ENCODE measurements around the gene DUSP18. TPM values are rescaled to one million over a fixed set of nuclear protein-coding genes. Genes with fewer than 3 reads are reported as not detected.

Gene DUSP18
- total RNA-seq, 2 donors from 2014 or later = 1.8 to 4.9 TPM

- Histone ChIP-seq H3K9me3 (no peaks in the 10 kb centered on the region), H3K4me3 (no peak overlapping the region), H3K36me3 (peaks cover 6% of the 10 kb centered on the region), H3K27me3 (no peaks in the 10 kb centered on the region), H3K27ac (no peak overlapping the region), H3K4me1 (no peaks in the 10 kb centered on the region)
- DNase-seq (ENCODE audit: low spot score) = no peak
- no peak for TF ChIP-seq CTCF (IDR thresholded peaks at IDR 0.05)
Observed at GRCh38 chr22:30650508-30651116, 17.1 kb downstream of the DUSP18 start.

DNA sequence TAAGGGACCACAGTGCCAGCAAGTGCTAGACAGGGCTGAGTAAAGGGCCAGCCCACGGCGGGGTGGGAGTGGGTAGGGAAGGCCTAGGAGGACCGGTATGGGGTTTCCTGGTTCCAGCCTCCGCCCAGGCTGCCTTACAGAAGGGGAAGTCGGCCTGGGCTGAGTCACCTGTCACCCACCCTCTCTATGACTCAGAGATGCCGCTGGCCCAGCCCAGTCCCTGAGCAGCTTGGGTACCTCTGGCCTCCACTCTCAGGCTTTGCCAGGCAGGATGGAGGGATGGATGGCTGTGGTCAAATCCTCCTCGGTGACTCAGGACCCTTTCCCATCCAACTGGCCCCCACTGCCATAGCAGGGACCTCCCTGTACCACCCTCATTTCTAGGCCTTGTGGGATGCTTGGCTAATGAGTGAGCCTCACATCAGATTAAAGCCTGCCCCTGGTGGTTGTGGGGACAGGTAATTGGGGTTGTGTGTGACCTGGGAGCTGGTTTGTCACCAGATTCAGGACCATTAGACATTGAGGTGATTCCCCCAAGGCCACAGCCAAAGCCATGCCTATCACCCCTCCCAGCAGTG, 18.2 kb downstream of the DUSP18 start:
- Histone ChIP-seq H3K9me3 (no peaks in the 10 kb centered on the region), H3K4me3 (no peak overlapping the region), H3K4me1 (no peaks in the 10 kb centered on the region), H3K27ac (no peak overlapping the region), H3K27me3 (no peaks in the 10 kb centered on the region), H3K36me3 (peaks cover 6% of the 10 kb centered on the region)
- DNase-seq (ENCODE audit: low spot score) = no peak
- TF ChIP-seq CTCF (IDR thresholded peaks at IDR 0.05) = no peak

GRCh38 chr22:30648825-30649224, 18.9 kb downstream of the DUSP18 start:
- Histone ChIP-seq H3K9me3 (no peaks in the 10 kb centered on the region), H3K36me3 (peaks cover 6% of the 10 kb centered on the region), H3K27ac (no peak overlapping the region), H3K4me1 (peaks cover 0 to 6% of the 10 kb centered on the region in 2 donors), H3K27me3 (no peaks in the 10 kb centered on the region), H3K4me3 (no peak overlapping the region)
- no peak for DNase-seq (ENCODE audit: low spot score)
- no peak for TF ChIP-seq CTCF (IDR thresholded peaks at IDR 0.05)

GRCh38 chr22:30647536-30647935, 20.1 kb downstream of the DUSP18 start:
- no peak for DNase-seq (ENCODE audit: low spot score)
- no peak overlapping the region for H3K4me3 ChIP-seq
- peaks cover 0 to 11% of the 10 kb centered on the region in 2 donors for H3K4me1 ChIP-seq
- TF ChIP-seq CTCF (IDR thresholded peaks at IDR 0.05) = no peak
- H3K27me3 ChIP-seq = no peaks in the 10 kb centered on the region
- no peak overlapping the region for H3K27ac ChIP-seq
- H3K9me3 ChIP-seq = no peaks in the 10 kb centered on the region
- H3K36me3 ChIP-seq = peaks cover 6% of the 10 kb centered on the region

DNA sequence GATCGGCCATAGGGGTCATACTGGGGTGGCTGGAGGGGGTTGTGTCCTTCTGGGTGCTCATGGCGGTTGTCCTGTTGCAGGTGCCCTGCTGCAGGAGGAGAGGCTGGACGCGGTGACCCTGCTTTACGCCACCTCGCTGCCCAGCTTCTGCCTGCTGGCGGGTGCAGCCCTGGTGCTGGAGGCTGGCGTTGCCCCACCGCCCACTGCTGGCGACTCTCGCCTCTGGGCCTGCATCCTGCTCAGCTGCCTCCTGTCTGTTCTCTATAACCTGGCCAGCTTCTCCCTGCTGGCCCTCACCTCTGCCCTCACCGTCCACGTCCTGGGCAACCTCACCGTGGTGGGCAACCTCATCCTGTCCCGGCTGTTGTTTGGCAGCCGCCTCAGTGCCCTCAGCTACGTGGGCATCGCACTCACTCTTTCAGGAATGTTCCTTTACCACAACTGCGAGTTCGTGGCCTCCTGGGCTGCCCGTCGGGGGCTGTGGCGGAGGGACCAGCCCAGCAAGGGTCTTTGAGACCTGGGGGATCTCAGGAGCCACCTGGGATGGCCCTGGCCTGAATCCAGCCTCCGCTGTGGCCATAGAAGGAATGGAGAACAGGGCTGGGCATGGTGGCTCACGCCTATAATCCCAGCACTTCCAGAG, 21.0 kb downstream of the DUSP18 start:
- TF ChIP-seq CTCF (IDR thresholded peaks at IDR 0.05) = no peak
- H3K4me3 ChIP-seq = no peak overlapping the region
- no peak overlapping the region for H3K27ac ChIP-seq
- DNase-seq (ENCODE audit: low spot score) = no peak
- peaks cover 6% of the 10 kb centered on the region for H3K36me3 ChIP-seq
- no peaks in the 10 kb centered on the region for H3K9me3 ChIP-seq
- no peaks in the 10 kb centered on the region for H3K27me3 ChIP-seq
- H3K4me1 ChIP-seq = peaks cover 0 to 11% of the 10 kb centered on the region in 2 donors

All from right atrium auricular region (tissue), 2 donors.